Liver (tissue), 3 donors: ENCODE data around the gene CSMD2.

Experiments
- CTCF ChIP-seq: fragments of 150-350 bp; IDR thresholded peaks from 2 replicates; pipeline ENCODE4 v1.5.1; 2017; ENCODE audit warnings: improper control_type of control experiment, low read depth, low read length; ENCODE audit not compliant: missing input control
- FOXA1 ChIP-seq: IDR thresholded peaks from 2 replicates; pipeline ENCODE4 v1.6.1; 2016; ENCODE audit warnings: antibody characterized with exemption
- MAX ChIP-seq: IDR thresholded peaks from 2 replicates; pipeline ENCODE4 v1.6.1; 2016; ENCODE audit warnings: antibody characterized with exemption
- REST ChIP-seq: IDR thresholded peaks from 2 replicates; pipeline ENCODE4 v1.6.1; 2016; ENCODE audit warnings: antibody characterized with exemption, mild to moderate bottlenecking
- TAF1 ChIP-seq: conservative IDR thresholded peaks from 2 replicates; pipeline ENCODE4 v1.6.1; 2016; ENCODE audit warnings: antibody characterized with exemption, mild to moderate bottlenecking
- donor health status: healthy.
- donor health status: healthy.

GRCh38 chr1:33527934-33528333, 637.1 kb downstream of the CSMD2 start:
- TF ChIP-seq CTCF (no peak), FOXA1 (no peak), TAF1 (no peak), REST (no peak), MAX (no peak)
